CD4-positive, alpha-beta T cell treated with Interleukin-10 for 1 hour (primary cell): Measurements from ENCODE around the gene UPK1A.

Source experiments
- DNase-seq: peaks from one replicate; pipeline ENCODE4 v3.0.0-alpha.2; 2020

The UPK1A gene

GRCh38 chr19:35666251-35666913, at the start of gene UPK1A:
Gene UPK1A (plus strand): TSS chr19:35666517. CDS start chr19:35666813, 296 bp downstream.
- no peak for DNase-seq

GRCh38 chr19:35618857-35619256, 47.5 kb upstream of the UPK1A start:
- no peak for DNase-seq

- no peak for DNase-seq
Observed at GRCh38 chr19:35619290-35619923, 46.9 kb upstream of the UPK1A start.

- DNase-seq, result no peak
Observed at GRCh38 chr19:35620001-35620400, 46.3 kb upstream of the UPK1A start.

GRCh38 chr19:35621708-35622107, 44.6 kb upstream of the UPK1A start:
- no peak for DNase-seq

- DNase-seq, result no peak
Observed at GRCh38 chr19:35622750-35623149, 43.6 kb upstream of the UPK1A start.

GRCh38 chr19:35623327-35624010, 42.8 kb upstream of the UPK1A start:
- no peak for DNase-seq

- no peak for DNase-seq
Observed at GRCh38 chr19:35628264-35628564, 38.1 kb upstream of the UPK1A start.

- peak; percentile 99 for DNase-seq
Observed at GRCh38 chr19:35628565-35629331, 37.6 kb upstream of the UPK1A start, which contains the start of gene RBM42. Gene RBM42 (plus strand): TSS chr19:35629036. CDS start chr19:35629154, 118 bp downstream.

- no peak for DNase-seq
Observed at GRCh38 chr19:35629332-35629633, 37.0 kb upstream of the UPK1A start.

GRCh38 chr19:35633727-35634440, 32.4 kb upstream of the UPK1A start:
- DNase-seq, result no peak

GRCh38 chr19:35636651-35637050, 29.7 kb upstream of the UPK1A start:
- no peak for DNase-seq

GRCh38 chr19:35637165-35637564, 29.2 kb upstream of the UPK1A start:
- DNase-seq, result no peak

- no peak for DNase-seq
Observed at GRCh38 chr19:35639321-35639639, 27.0 kb upstream of the UPK1A start.

- no peak for DNase-seq
Observed at GRCh38 chr19:35639863-35640262, 26.5 kb upstream of the UPK1A start.

GRCh38 chr19:35641515-35642151, 24.7 kb upstream of the UPK1A start, which contains the start of gene ETV2:
Gene ETV2 (plus strand): TSS chr19:35641745. CDS start chr19:35642461, 716 bp downstream.
- DNase-seq, result peak; percentile 63

GRCh38 chr19:35642312-35642711, 24.0 kb upstream of the UPK1A start:
- no peak for DNase-seq

- DNase-seq, result no peak
Observed at GRCh38 chr19:35642798-35643254, 23.5 kb upstream of the UPK1A start.

- peak; percentile 87 for DNase-seq
Observed at GRCh38 chr19:35643255-35644205, 22.8 kb upstream of the UPK1A start.

GRCh38 chr19:35644206-35644986, 21.9 kb upstream of the UPK1A start:
- DNase-seq, result peak; percentile 98
